ENCODE data around the gene PKD1.

Gene PKD1

DNA sequence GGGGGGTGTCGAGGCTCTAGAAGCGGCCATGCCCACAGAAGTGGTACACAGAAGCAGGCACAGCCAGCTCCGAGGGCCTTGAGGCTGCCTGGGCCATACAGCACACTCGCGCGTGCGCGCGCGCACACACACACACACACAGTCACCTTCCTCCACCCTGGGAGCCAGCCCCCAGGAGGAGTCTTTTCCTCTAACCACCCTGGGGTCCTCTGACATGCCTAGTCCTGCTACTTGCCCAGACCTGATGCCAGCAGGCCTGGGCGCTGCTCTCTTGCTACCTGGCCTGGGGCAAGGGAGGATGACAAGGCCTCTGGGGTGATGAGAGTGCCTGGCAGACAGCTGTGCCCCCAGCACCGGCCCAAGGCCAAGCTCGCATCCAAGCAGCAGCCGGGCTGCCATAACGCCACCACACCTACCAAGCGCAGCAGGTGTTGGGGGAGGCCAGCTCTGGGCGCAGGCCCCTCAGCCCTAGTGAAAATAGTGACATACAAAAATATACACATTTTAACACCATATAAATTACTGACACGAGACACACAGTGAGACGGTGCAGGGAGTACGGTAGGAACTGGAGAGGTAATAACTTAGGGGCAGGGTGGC lies 46.8 kb downstream of the PKD1 start:
- in situ Hi-C loops (cut with MboI; ENCODE audit: low sequenced_read_pairs, unreplicated experiment), result no loop called here
- DNase-seq (ENCODE audit: low spot score), result no peak
- TF ChIP-seq CTCF (IDR thresholded peaks at IDR 0.05; ENCODE audit: borderline replicate concordance, control extremely low read depth, extremely low read depth, insufficient read depth, missing control alignments), result no peak

GRCh38 chr16:2087748-2088631 lies 47.7 kb downstream of the PKD1 start:
- no peak for TF ChIP-seq CTCF (IDR thresholded peaks at IDR 0.05; ENCODE audit: borderline replicate concordance, control extremely low read depth, extremely low read depth, insufficient read depth, missing control alignments)
- no peak for DNase-seq (ENCODE audit: low spot score)
- in situ Hi-C loops (cut with MboI; ENCODE audit: low sequenced_read_pairs, unreplicated experiment), result no loop called here

GRCh38 chr16:2086812-2087747 lies 48.6 kb downstream of the PKD1 start:
- in situ Hi-C loops (cut with MboI; ENCODE audit: low sequenced_read_pairs, unreplicated experiment), result no loop called here
- DNase-seq (ENCODE audit: low spot score), result no peak
- no peak for TF ChIP-seq CTCF (IDR thresholded peaks at IDR 0.05; ENCODE audit: borderline replicate concordance, control extremely low read depth, extremely low read depth, insufficient read depth, missing control alignments)

DNA sequence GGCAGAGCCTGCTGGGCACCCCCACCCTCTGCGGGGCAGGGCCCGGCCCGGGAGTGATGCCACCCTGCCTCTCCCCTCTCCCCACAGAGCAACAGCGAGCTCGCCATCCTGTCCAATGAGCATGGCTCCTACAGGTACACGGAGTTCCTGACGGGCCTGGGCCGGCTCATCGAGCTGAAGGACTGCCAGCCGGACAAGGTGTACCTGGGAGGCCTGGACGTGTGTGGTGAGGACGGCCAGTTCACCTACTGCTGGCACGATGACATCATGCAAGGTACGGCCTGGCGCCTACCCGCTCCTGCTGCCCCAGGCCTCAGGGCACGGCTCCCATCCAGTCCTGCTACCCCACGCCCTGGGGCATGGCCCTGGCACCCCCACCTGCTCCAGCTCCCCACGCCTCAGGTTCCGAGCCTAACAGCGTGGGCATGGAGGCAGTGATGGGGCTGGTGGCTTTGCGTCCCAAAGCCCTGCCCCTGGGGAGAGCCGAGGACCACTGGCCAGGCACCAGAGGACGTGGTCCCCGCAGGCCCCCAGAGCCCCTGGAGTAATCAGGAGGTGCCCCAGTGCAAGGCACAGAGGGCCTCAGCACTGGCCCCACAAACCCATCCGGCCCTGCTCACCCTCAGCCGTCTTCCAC lies 49.5 kb downstream of the PKD1 start:
- no peak for DNase-seq (ENCODE audit: low spot score)
- no peak for TF ChIP-seq CTCF (IDR thresholded peaks at IDR 0.05; ENCODE audit: borderline replicate concordance, control extremely low read depth, extremely low read depth, insufficient read depth, missing control alignments)
- in situ Hi-C loops (cut with MboI; ENCODE audit: low sequenced_read_pairs, unreplicated experiment), result no loop called here

DNA sequence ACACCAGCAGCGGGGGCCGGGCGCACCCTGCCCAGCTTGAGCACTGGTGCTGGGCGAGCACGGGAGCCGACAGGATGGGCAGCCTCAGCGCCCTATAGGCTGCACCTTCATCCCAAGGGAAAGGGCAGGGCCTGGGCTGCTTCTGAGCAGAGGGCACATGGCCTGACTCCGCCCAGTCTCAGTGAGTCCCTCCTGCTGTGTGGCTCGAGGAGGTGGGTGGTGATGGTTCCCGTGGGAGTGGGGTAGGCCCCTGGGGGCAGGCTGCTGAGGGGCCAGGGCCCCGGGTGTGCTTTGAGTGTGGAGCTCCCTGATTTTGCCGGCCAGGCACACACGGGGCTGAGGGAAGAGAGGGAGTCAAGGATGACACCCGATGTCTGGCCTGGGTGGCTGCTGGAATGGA lies 50.0 kb downstream of the PKD1 start:
- in situ Hi-C loops (cut with MboI; ENCODE audit: low sequenced_read_pairs, unreplicated experiment), result no loop called here
- DNase-seq (ENCODE audit: low spot score), result no peak
- no peak for TF ChIP-seq CTCF (IDR thresholded peaks at IDR 0.05; ENCODE audit: borderline replicate concordance, control extremely low read depth, extremely low read depth, insufficient read depth, missing control alignments)

Data from GM13976 (cell line).